ENCODE data around the gene CEP70. TPM values are rescaled to one million over a fixed set of nuclear protein-coding genes. Genes with fewer than 3 reads are reported as not detected.

CEP70 gene
- total RNA-seq, 1 experiment from 2014 or later, result 35.3 TPM

Other genes with a start within 250 kb of the CEP70 start
- 37.5 and 37.9 TPM in 2 replicates for gene MRAS, start 245.7 kb downstream of the CEP70 start, total RNA-seq (2014; rRNA removed; shearing (Covaris generic))
- not detected in 2 replicates for gene ESYT3, start 159.6 kb downstream of the CEP70 start, total RNA-seq (2014; rRNA removed; shearing (Covaris generic))
- gene FAIM, start 14.5 kb upstream of the CEP70 start, total RNA-seq (2014; rRNA removed; shearing (Covaris generic)), result 23.8 and 26.2 TPM in 2 replicates
- 25.4 and 38.0 TPM in 2 replicates for gene PIK3CB, start 240.7 kb upstream of the CEP70 start, total RNA-seq (2014; rRNA removed; shearing (Covaris generic))